ENCODE measurements around the gene BRSK2.

BRSK2 gene

GRCh38 chr11:1375955-1376258 lies 13.8 kb upstream of the BRSK2 start:
- DNase-seq (ENCODE audit: low read depth in 2 of 2), result no peak

DNA sequence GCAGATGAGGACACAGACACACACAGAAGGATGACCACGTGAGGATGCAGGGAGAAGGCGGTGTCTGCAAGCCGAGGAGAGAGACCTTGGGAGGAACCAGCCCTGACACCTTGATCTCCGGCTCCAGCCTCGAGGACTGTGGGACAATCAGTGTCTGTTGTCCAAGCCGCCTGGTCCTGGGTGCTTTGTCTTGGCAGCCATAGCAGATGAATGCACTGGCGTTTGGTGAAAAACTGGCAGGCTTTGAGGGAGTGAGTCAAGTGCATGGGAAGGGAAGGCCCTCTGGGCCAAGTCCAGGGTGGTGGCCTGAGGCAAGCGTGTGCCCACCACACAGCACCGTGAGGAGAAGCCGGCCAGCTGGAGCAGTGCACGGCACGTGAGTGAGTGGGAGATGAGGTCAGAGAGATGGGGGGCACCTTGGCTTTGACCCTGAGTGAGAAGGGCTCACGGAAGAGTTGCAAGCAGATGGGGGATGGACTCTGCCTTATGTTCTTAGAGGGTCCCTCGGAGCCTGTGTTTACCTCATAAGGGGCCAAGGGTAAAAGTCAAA lies 12.4 kb upstream of the BRSK2 start:
- DNase-seq (ENCODE audit: low read depth in 2 of 2), result no peak

- DNase-seq (ENCODE audit: low read depth in 2 of 2), result no peak
Observed at GRCh38 chr11:1381793-1382425, 7.8 kb upstream of the BRSK2 start.

DNA sequence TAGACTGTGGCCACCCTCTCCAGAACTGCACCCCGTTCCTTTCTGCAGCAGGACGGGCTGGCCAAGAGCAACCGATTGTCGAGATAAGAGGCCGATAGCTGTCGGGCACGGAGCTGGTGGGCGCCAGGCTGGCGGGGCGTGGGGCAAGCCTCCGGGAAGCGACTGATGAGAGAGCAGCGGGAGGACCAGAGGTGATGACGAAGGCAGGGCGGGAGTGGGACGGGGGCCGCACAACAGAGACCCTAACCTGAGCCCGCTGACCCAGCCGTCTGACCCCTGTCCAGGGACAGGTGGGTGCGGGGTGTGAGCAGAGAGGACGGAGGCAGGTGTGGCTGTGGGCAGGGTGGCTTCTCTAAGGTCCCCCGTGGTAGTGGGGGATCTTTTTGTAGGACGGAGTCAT lies 7.3 kb upstream of the BRSK2 start:
- no peak for DNase-seq (ENCODE audit: low read depth in 2 of 2)

GRCh38 chr11:1382831-1383607 lies 6.7 kb upstream of the BRSK2 start:
- peak; percentile 68 to 75 for DNase-seq (ENCODE audit: low read depth in 2 of 2)

GRCh38 chr11:1384199-1384970 lies 5.3 kb upstream of the BRSK2 start:
- no peak for DNase-seq (ENCODE audit: low read depth in 2 of 2)

DNA sequence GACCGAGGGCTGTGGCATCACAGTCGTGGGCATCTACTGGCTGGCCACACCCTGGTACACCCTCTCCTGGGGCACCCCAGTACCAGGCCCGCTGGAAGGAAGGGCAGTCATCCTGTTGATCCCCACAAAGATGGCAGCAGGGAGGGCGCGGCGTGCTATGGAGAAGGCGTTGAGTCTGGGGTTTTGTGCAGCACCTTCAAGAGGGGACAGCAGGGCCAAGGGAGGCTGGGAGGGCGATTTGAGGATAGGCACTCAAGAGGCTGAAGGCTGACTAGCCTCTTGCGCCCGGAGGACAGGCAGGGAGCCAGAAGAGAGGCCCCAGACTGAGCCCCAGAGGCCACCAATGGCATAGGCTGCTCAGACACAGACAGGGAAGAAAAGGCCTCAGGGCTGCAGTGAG lies 2.2 kb upstream of the BRSK2 start:
- DNase-seq (ENCODE audit: low read depth in 2 of 2), result no peak

- DNase-seq (ENCODE audit: low read depth in 2 of 2), result no peak
Observed at GRCh38 chr11:1387961-1388762, 1.6 kb upstream of the BRSK2 start.

DNA sequence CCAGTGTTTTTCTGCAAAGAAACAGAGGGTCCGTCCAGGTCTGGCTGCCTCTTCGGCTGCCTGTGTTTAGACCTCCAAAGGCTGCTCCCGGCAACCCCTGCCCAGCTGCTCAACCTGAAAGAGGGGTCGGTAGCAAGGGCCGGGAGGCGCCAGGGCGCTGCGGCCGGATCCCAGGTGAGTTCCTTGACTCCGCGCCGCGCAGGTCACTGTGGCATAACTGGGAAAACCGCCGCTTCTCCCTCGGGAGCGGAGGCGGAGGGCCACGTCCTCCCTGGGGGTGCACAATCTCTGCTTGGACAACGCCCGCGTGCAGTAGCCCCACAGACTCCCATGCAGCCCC lies 1.0 kb upstream of the BRSK2 start:
- DNase-seq (ENCODE audit: low read depth in 2 of 2), result no peak

- peak; percentile 96 to 97 for DNase-seq (ENCODE audit: low read depth in 2 of 2)
Observed at GRCh38 chr11:1389103-1389931, 417 bp upstream of the BRSK2 start.

GRCh38 chr11:1390569-1391164 lies 933 bp downstream of the BRSK2 start:
- DNase-seq (ENCODE audit: low read depth in 2 of 2), result no peak

DNA sequence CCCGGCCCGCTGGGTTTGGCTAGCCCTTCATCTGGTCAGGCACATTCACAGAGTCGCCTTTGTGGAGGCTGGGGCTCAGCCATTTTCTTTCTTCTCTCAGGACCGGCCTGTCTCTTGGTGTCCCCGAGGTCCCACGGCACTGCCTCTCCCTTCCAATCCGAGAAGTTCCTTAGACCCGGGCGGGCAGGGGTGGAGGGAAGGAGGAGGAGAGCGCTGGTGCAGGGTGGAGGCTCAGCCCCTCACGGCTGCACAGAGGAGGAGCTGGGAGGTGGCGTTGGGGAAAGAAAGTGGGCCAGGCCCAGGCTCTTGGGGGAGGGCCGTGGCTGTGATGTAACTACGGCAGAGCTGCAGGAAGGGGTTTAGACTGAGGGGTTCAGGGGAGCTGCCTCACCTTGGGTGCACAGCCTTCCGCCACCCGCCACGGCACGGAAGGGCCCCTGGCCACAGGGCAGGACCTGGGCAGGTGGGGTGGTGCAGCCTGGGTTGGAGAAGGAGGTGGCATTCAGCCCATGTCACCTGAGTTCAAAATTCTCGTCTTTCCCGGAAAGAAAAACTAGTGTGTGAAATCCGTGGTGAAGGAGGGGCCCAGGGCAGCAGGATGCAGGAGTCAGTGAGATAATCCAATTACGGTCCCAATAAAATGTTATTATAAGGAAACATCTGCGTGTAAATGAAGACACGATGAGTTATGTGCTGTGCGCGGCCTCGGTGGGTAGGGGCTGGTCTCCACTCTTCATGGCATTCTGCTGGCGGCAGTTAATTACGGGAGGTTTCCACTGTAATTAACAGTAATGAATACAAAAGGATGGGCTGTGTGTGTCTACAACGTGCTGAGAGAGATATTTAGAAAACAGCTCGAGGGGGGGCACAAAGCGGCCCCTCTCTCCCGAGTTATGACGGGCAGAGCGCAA lies 1.7 kb downstream of the BRSK2 start:
- no peak for DNase-seq (ENCODE audit: low read depth in 2 of 2)

- no peak for DNase-seq (ENCODE audit: low read depth in 2 of 2)
Observed at GRCh38 chr11:1392111-1392510, 2.4 kb downstream of the BRSK2 start.

DNA sequence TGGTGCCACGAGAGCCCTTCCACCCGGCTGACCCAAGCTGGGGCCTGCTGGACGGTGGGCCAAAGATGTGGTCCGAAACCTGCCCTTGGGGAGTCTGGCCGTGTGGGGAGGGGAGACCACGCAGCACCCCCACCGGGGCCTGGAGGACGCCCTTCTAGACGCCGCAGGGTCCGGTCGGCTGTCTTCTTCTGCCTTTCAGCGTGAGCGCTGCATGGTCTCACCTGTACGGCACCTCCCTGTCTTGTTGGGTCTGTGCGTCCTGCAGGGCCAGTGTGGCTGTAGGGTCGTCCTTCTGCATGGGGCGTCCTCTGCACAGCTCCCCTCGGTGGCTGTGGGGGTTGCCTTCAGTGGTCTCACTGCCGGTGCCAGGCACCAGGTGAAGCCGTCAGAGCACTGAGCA lies 2.8 kb downstream of the BRSK2 start:
- DNase-seq (ENCODE audit: low read depth in 2 of 2), result no peak

DNA sequence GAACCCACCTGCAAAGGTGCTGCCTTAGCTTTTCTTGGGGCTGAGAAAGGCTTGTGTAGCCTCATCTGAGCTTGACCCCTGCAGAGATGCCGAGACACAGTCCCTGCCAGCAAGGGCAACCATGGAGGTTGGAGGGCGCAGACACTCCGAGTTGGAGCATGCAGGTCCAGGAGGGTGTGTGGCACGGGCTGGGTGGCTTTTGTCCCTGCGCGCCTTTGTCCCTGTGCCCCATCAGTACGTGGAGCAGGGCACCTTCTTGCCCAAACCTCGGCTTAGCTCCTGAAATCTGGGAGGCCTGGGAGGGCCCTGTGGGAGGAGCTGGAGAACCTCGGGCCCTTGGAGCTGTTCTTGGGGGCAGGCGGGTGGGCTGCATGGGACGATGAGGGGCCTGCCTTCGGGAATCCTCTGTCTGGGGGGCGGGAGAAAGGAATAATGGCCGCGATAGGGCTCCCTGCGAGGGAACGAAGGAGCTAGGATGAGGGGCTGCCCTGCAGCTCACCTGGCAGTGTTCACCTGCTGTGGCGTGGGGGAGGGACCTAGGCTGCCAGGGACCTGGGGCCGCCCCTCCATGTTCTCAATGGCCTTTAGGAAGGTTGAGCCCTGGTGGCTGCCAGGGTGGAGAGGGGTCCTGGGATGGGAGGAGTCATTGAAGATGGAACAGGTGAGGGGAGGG lies 3.4 kb downstream of the BRSK2 start:
- DNase-seq (ENCODE audit: low read depth in 2 of 2), result no peak

DNA sequence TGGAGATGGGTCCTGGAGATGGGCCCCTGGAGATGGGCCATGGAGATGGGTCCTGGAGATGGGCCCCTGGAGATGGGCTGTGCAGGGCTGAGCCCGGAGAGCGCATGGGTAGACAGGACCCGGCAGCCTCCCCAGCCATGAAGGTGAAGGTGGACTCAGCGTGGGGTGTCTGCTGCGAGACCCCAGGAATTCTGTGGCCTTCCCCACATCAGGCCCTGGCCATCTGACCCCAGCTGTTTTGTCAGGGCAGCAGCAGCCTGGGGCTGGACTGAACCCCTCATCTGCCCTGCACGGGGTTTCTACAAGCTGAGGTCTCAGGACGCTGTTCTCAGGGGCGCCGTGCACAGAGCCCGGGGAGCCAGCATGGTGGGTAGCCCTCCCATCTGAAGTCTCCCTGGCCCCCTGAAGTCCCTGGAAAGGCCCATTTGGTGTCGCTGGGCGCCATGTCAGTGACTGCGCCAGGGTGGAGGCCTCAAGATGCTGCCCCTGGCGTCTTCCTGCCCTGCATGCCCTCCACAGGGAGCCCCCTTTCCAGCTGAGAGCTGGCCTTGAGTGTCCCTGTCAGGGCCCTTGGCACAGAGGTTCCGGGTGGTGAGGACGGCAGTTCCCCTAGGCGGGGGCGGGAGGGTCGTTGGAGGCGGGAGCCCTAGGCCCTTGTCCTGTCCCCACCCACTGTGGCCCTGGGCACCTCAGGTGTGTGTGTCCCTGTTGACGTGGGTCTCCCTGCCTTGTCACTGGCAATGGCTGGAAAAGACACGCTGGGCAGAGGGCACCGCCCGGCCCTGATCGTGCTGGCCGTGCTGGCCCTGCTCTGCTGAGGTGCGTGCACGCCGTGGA lies 5.4 kb downstream of the BRSK2 start:
- no peak for DNase-seq (ENCODE audit: low read depth in 2 of 2)

- no peak for DNase-seq (ENCODE audit: low read depth in 2 of 2)
Observed at GRCh38 chr11:1395773-1396374, 6.1 kb downstream of the BRSK2 start.

DNA sequence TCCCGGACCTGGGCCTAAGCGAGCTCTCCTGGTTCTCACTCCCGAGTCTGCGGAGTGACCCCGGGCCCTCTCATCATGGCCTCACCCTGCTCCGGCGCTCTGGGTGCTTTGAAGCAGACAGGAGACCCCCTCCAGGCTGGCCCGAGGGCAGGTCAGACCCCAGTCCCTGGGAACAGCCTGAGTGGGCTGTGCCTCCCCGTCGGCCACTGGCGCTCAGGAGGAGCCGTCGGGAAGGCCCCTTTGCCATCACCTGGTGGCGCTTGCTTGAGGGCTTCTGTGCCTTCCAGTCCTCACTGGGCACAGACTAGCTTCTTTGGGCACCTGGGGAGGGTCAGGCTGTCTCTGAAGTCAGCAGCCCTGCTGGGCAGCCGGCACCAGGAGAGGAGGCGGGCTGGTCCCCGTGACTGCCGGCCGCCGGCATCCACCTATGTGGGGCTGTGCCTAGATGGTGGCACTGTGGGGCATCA lies 6.7 kb downstream of the BRSK2 start:
- no peak for DNase-seq (ENCODE audit: low read depth in 2 of 2)

Measured in activated CD4-positive, alpha-beta T cell treated with anti-CD3 and anti-CD28 coated beads for 24 hours (primary cell).